ENCODE measurements around the gene SH3RF3. TPM values are rescaled to one million over a fixed set of nuclear protein-coding genes. Genes with fewer than 3 reads are reported as not detected.

Gene SH3RF3
- polyA plus RNA-seq, 2 donors, result 1.1 to 1.3 TPM

GRCh38 chr2:109422758-109423500, 293.9 kb downstream of the SH3RF3 start:
- no peaks in the 10 kb centered on the region for H3K36me3 ChIP-seq (ENCODE audit: control insufficient read depth in 2 of 2, insufficient read depth in 2 of 2, low read length in 1 of 2)
- H3K4me1 ChIP-seq (ENCODE audit: control insufficient read depth in 2 of 2, insufficient read depth in 2 of 2, low read length in 1 of 2), result peaks cover 0 to 3% of the 10 kb centered on the region in 2 donors
- H3K4me3 ChIP-seq (ENCODE audit: low read depth in 1 of 2, low read length in 2 of 2), result no peak overlapping the region
- H3K9me3 ChIP-seq (ENCODE audit: control insufficient read depth in 2 of 2, insufficient read depth in 1 of 2, low read depth in 1 of 2, low read length in 1 of 2), result no peaks in the 10 kb centered on the region
- H3K27ac ChIP-seq (ENCODE audit: low read depth in 2 of 2, low read length in 1 of 2), result no peak overlapping the region
- WGBS, 2 donors, result 88 to 92% methylated on average over 16 of the region's 16 CpGs
- H3K27me3 ChIP-seq (ENCODE audit: control insufficient read depth in 1 of 2, insufficient read depth in 2 of 2, low read length in 2 of 2), result no peaks in the 10 kb centered on the region

GRCh38 chr2:109423556-109424359, 294.8 kb downstream of the SH3RF3 start:
- Histone ChIP-seq H3K27me3 (ENCODE audit: control insufficient read depth in 1 of 2, insufficient read depth in 2 of 2, low read length in 2 of 2) (no peaks in the 10 kb centered on the region), H3K4me3 (ENCODE audit: low read depth in 1 of 2, low read length in 2 of 2) (no peak overlapping the region), H3K9me3 (ENCODE audit: control insufficient read depth in 2 of 2, insufficient read depth in 1 of 2, low read depth in 1 of 2, low read length in 1 of 2) (peaks cover 0 to 2% of the 10 kb centered on the region in 2 donors), H3K27ac (ENCODE audit: low read depth in 2 of 2, low read length in 1 of 2) (no peak overlapping the region), H3K4me1 (ENCODE audit: control insufficient read depth in 2 of 2, insufficient read depth in 2 of 2, low read length in 1 of 2) (peaks cover 0 to 3% of the 10 kb centered on the region in 2 donors), H3K36me3 (ENCODE audit: control insufficient read depth in 2 of 2, insufficient read depth in 2 of 2, low read length in 1 of 2) (no peaks in the 10 kb centered on the region)
- 86 to 88% methylated on average over 22 of the region's 22 CpGs for WGBS, 2 donors

- WGBS, 2 donors, result 85 to 90% methylated on average over 3 of the region's 3 CpGs
- H3K9me3 ChIP-seq (ENCODE audit: control insufficient read depth in 2 of 2, insufficient read depth in 1 of 2, low read depth in 1 of 2, low read length in 1 of 2), result peaks cover 0 to 2% of the 10 kb centered on the region in 2 donors
Measured at GRCh38 chr2:109425411-109425810, 296.4 kb downstream of the SH3RF3 start.

GRCh38 chr2:109427661-109428091, 298.7 kb downstream of the SH3RF3 start:
- no peak overlapping the region for H3K4me3 ChIP-seq (ENCODE audit: low read depth in 1 of 2, low read length in 2 of 2)
- peaks cover 0 to 1% of the 10 kb centered on the region in 2 donors for H3K36me3 ChIP-seq (ENCODE audit: control insufficient read depth in 2 of 2, insufficient read depth in 2 of 2, low read length in 1 of 2)
- H3K27ac ChIP-seq (ENCODE audit: low read depth in 2 of 2, low read length in 1 of 2), result no peak overlapping the region
- H3K4me1 ChIP-seq (ENCODE audit: control insufficient read depth in 2 of 2, insufficient read depth in 2 of 2, low read length in 1 of 2), result peaks cover 6% of the 10 kb centered on the region in 2 donors
- 88 to 90% methylated on average over 11 of the region's 11 CpGs for WGBS, 2 donors
- H3K27me3 ChIP-seq (ENCODE audit: control insufficient read depth in 1 of 2, insufficient read depth in 2 of 2, low read length in 2 of 2), result no peaks in the 10 kb centered on the region
- peaks cover 0 to 2% of the 10 kb centered on the region in 2 donors for H3K9me3 ChIP-seq (ENCODE audit: control insufficient read depth in 2 of 2, insufficient read depth in 1 of 2, low read depth in 1 of 2, low read length in 1 of 2)

More at GRCh38 chr2:109425411-109425810, 296.4 kb downstream of the SH3RF3 start:
- Histone ChIP-seq H3K4me1 (ENCODE audit: control insufficient read depth in 2 of 2, insufficient read depth in 2 of 2, low read length in 1 of 2) (peaks cover 6% of the 10 kb centered on the region in 2 donors), H3K27ac (ENCODE audit: low read depth in 2 of 2, low read length in 1 of 2) (no peak overlapping the region), H3K36me3 (ENCODE audit: control insufficient read depth in 2 of 2, insufficient read depth in 2 of 2, low read length in 1 of 2) (no peaks in the 10 kb centered on the region), H3K27me3 (ENCODE audit: control insufficient read depth in 1 of 2, insufficient read depth in 2 of 2, low read length in 2 of 2) (no peaks in the 10 kb centered on the region), H3K4me3 (ENCODE audit: low read depth in 1 of 2, low read length in 2 of 2) (no peak overlapping the region)

GRCh38 chr2:109428281-109428680, 299.3 kb downstream of the SH3RF3 start:
- Histone ChIP-seq H3K4me3 (ENCODE audit: low read depth in 1 of 2, low read length in 2 of 2) (no peak overlapping the region), H3K4me1 (ENCODE audit: control insufficient read depth in 2 of 2, insufficient read depth in 2 of 2, low read length in 1 of 2) (peaks cover 6% of the 10 kb centered on the region in 2 donors), H3K27me3 (ENCODE audit: control insufficient read depth in 1 of 2, insufficient read depth in 2 of 2, low read length in 2 of 2) (no peaks in the 10 kb centered on the region), H3K9me3 (ENCODE audit: control insufficient read depth in 2 of 2, insufficient read depth in 1 of 2, low read depth in 1 of 2, low read length in 1 of 2) (peaks cover 0 to 2% of the 10 kb centered on the region in 2 donors), H3K36me3 (ENCODE audit: control insufficient read depth in 2 of 2, insufficient read depth in 2 of 2, low read length in 1 of 2) (peaks cover 0 to 4% of the 10 kb centered on the region in 2 donors), H3K27ac (ENCODE audit: low read depth in 2 of 2, low read length in 1 of 2) (no peak overlapping the region)
- WGBS, 2 donors, result 60 to 73% methylated on average over 12 of the region's 12 CpGs

GRCh38 chr2:109428841-109429566, 300.0 kb downstream of the SH3RF3 start:
- Histone ChIP-seq H3K9me3 (ENCODE audit: control insufficient read depth in 2 of 2, insufficient read depth in 1 of 2, low read depth in 1 of 2, low read length in 1 of 2) (peaks cover 0 to 2% of the 10 kb centered on the region in 2 donors), H3K27ac (ENCODE audit: low read depth in 2 of 2, low read length in 1 of 2) (no peak overlapping the region), H3K36me3 (ENCODE audit: control insufficient read depth in 2 of 2, insufficient read depth in 2 of 2, low read length in 1 of 2) (peaks cover 0 to 4% of the 10 kb centered on the region in 2 donors), H3K4me3 (ENCODE audit: low read depth in 1 of 2, low read length in 2 of 2) (no peak overlapping the region), H3K4me1 (ENCODE audit: control insufficient read depth in 2 of 2, insufficient read depth in 2 of 2, low read length in 1 of 2) (peaks cover 6% of the 10 kb centered on the region in 2 donors), H3K27me3 (ENCODE audit: control insufficient read depth in 1 of 2, insufficient read depth in 2 of 2, low read length in 2 of 2) (no peaks in the 10 kb centered on the region)
- 63 to 71% methylated on average over 19 of the region's 19 CpGs for WGBS, 2 donors

GRCh38 chr2:109429567-109430328, 300.7 kb downstream of the SH3RF3 start:
- Histone ChIP-seq H3K4me3 (ENCODE audit: low read depth in 1 of 2, low read length in 2 of 2) (no peak overlapping the region), H3K36me3 (ENCODE audit: control insufficient read depth in 2 of 2, insufficient read depth in 2 of 2, low read length in 1 of 2) (peaks cover 0 to 4% of the 10 kb centered on the region in 2 donors), H3K27me3 (ENCODE audit: control insufficient read depth in 1 of 2, insufficient read depth in 2 of 2, low read length in 2 of 2) (no peaks in the 10 kb centered on the region), H3K27ac (ENCODE audit: low read depth in 2 of 2, low read length in 1 of 2) (no peak overlapping the region), H3K4me1 (ENCODE audit: control insufficient read depth in 2 of 2, insufficient read depth in 2 of 2, low read length in 1 of 2) (peaks cover 3 to 6% of the 10 kb centered on the region in 2 donors), H3K9me3 (ENCODE audit: control insufficient read depth in 2 of 2, insufficient read depth in 1 of 2, low read depth in 1 of 2, low read length in 1 of 2) (peaks cover 0 to 2% of the 10 kb centered on the region in 2 donors)
- WGBS, 2 donors, result 70 to 87% methylated on average over 17 to 18 of the region's 18 CpGs

- WGBS, 2 donors, result 86 to 87% methylated on average over 5 of the region's 5 CpGs
- H3K9me3 ChIP-seq (ENCODE audit: control insufficient read depth in 2 of 2, insufficient read depth in 1 of 2, low read depth in 1 of 2, low read length in 1 of 2), result peaks cover 0 to 2% of the 10 kb centered on the region in 2 donors
- H3K4me1 ChIP-seq (ENCODE audit: control insufficient read depth in 2 of 2, insufficient read depth in 2 of 2, low read length in 1 of 2), result peaks cover 3 to 6% of the 10 kb centered on the region in 2 donors
- peaks cover 0 to 4% of the 10 kb centered on the region in 2 donors for H3K36me3 ChIP-seq (ENCODE audit: control insufficient read depth in 2 of 2, insufficient read depth in 2 of 2, low read length in 1 of 2)
- no peak overlapping the region for H3K27ac ChIP-seq (ENCODE audit: low read depth in 2 of 2, low read length in 1 of 2)
- no peak overlapping the region for H3K4me3 ChIP-seq (ENCODE audit: low read depth in 1 of 2, low read length in 2 of 2)
- H3K27me3 ChIP-seq (ENCODE audit: control insufficient read depth in 1 of 2, insufficient read depth in 2 of 2, low read length in 2 of 2), result no peaks in the 10 kb centered on the region
Measured at GRCh38 chr2:109430329-109430636, 301.3 kb downstream of the SH3RF3 start.

GRCh38 chr2:109432421-109432820, 303.4 kb downstream of the SH3RF3 start:
- Histone ChIP-seq H3K36me3 (ENCODE audit: control insufficient read depth in 2 of 2, insufficient read depth in 2 of 2, low read length in 1 of 2) (peaks cover 0 to 4% of the 10 kb centered on the region in 2 donors), H3K27me3 (ENCODE audit: control insufficient read depth in 1 of 2, insufficient read depth in 2 of 2, low read length in 2 of 2) (no peaks in the 10 kb centered on the region), H3K4me1 (ENCODE audit: control insufficient read depth in 2 of 2, insufficient read depth in 2 of 2, low read length in 1 of 2) (peaks cover 8 to 12% of the 10 kb centered on the region in 2 donors), H3K4me3 (ENCODE audit: low read depth in 1 of 2, low read length in 2 of 2) (no peak overlapping the region), H3K9me3 (ENCODE audit: control insufficient read depth in 2 of 2, insufficient read depth in 1 of 2, low read depth in 1 of 2, low read length in 1 of 2) (peaks cover 0 to 2% of the 10 kb centered on the region in 2 donors), H3K27ac (ENCODE audit: low read depth in 2 of 2, low read length in 1 of 2) (no peak overlapping the region)
- WGBS, 2 donors, result 93 to 95% methylated on average over 17 of the region's 17 CpGs
